Head of caudate nucleus (tissue), 42 donors: ENCODE measurements around the gene MAPK12.
"Not testable (repeated sequence)": the region's sequence is repeated elsewhere in the genome, so short reads cannot be mapped to it uniquely, and the experiment has no call there.

Source experiments
- DNase-seq, 42 donors: peaks; one replicate each; pipeline versions ENCODE4 v3.0.0 to v3.0.0-alpha.2; 2020 to 2021; ENCODE audit warnings: mixed read lengths in 7 of 42
- intact Hi-C: fragments of 100-400 bp; cut with DNase I; formaldehyde crosslinking; loops from one replicate; pipeline ENCODE4 v1.15.0; 2022

MAPK12 gene

GRCh38 chr22:50210378-50211139 is 50.9 kb downstream of the MAPK12 start:
- no peak for DNase-seq
- intact Hi-C loops = no loop called here

- DNase-seq = peak in 40 of 42 donors; percentile 45 to 87 (median 71)
- intact Hi-C loops = loop anchor here (2.0 kb wide), 1 partner anchor 63 kb away; no protein-coding TSS in a partner anchor
Observed at GRCh38 chr22:50209893-50210292, 51.6 kb downstream of the MAPK12 start.

GRCh38 chr22:50208939-50209892 is 52.3 kb downstream of the MAPK12 start:
- DNase-seq = no peak
- intact Hi-C loops = loop anchor here (2.0 kb wide), 1 partner anchor 62 kb away; no protein-coding TSS in a partner anchor

GRCh38 chr22:50208430-50208938 is 53.0 kb downstream of the MAPK12 start:
- intact Hi-C loops = loop anchor here (2.0 kb wide), 1 partner anchor 62 kb away; no protein-coding TSS in a partner anchor
- DNase-seq = no peak

- intact Hi-C loops = loop anchor here (2.0 kb wide), 1 partner anchor 61 kb away; no protein-coding TSS in a partner anchor
- no peak for DNase-seq
Observed at GRCh38 chr22:50207383-50208140, 53.9 kb downstream of the MAPK12 start.

GRCh38 chr22:50206599-50206998 is 54.9 kb downstream of the MAPK12 start:
- intact Hi-C loops = no loop called here
- DNase-seq = peak in 2 of 42 donors; percentile 54 to 59

GRCh38 chr22:50205781-50206569 is 55.5 kb downstream of the MAPK12 start:
- intact Hi-C loops = no loop called here
- DNase-seq = no peak

- intact Hi-C loops, DNase-seq: not testable (repeated sequence)
Observed at GRCh38 chr22:50204998-50205397, 56.5 kb downstream of the MAPK12 start.

GRCh38 chr22:50204571-50204970 is 56.9 kb downstream of the MAPK12 start:
- DNase-seq = no peak
- intact Hi-C loops = no loop called here

GRCh38 chr22:50203288-50203687 is 58.2 kb downstream of the MAPK12 start:
- no peak for DNase-seq
- intact Hi-C loops = no loop called here
